ENCODE results near the gene RAB3IP. TPM values are rescaled to one million over a fixed set of nuclear protein-coding genes. Genes with fewer than 3 reads are reported as not detected.
"Not testable (repeated sequence)": the region's sequence is repeated elsewhere in the genome, so short reads cannot be mapped to it uniquely, and the experiment has no call there.

Gene RAB3IP
- total RNA-seq, 1 donor from 2014 or later: 19.9 TPM

- no peak for DNase-seq
Measured at GRCh38 chr12:69836015-69836414, 97.4 kb downstream of the RAB3IP start.

- DNase-seq: peak; percentile 16
Measured at GRCh38 chr12:69837191-69837590, 98.5 kb downstream of the RAB3IP start.

GRCh38 chr12:69837657-69838415, 99.2 kb downstream of the RAB3IP start:
- DNase-seq: peak; percentile 56

- peak; percentile 34 for DNase-seq
Measured at GRCh38 chr12:69840727-69841126, 102.1 kb downstream of the RAB3IP start.

GRCh38 chr12:69843608-69844007, 104.9 kb downstream of the RAB3IP start:
- DNase-seq: no peak

GRCh38 chr12:69844416-69844815, 105.8 kb downstream of the RAB3IP start:
- no peak for DNase-seq

- no peak for DNase-seq
Measured at GRCh38 chr12:69844836-69845235, 106.2 kb downstream of the RAB3IP start.

- DNase-seq: no peak
Measured at GRCh38 chr12:69846976-69847375, 108.3 kb downstream of the RAB3IP start.

- no peak for DNase-seq
Measured at GRCh38 chr12:69851976-69852375, 113.3 kb downstream of the RAB3IP start.

GRCh38 chr12:69853176-69853961, 114.7 kb downstream of the RAB3IP start:
- DNase-seq: not testable (repeated sequence)

- DNase-seq: no peak
Measured at GRCh38 chr12:69866698-69867097, 128.0 kb downstream of the RAB3IP start.

- DNase-seq: no peak
Measured at GRCh38 chr12:69868695-69869094, 130.0 kb downstream of the RAB3IP start.

- DNase-seq: no peak
Measured at GRCh38 chr12:69872804-69873203, 134.1 kb downstream of the RAB3IP start.

Other genes starting within 250 kb of the RAB3IP start
- gene CCT2, start 153.4 kb upstream of the RAB3IP start, total RNA-seq: 223 and 259 TPM in 2 replicates
- not detected in 2 replicates for gene LRRC10, start 128.0 kb upstream of the RAB3IP start, total RNA-seq
- gene BEST3, start 39.6 kb upstream of the RAB3IP start, total RNA-seq: 0.09 and 0.17 TPM in 2 replicates
- gene MYRFL, start 86.4 kb downstream of the RAB3IP start, total RNA-seq: under 0.01 and 0.09 TPM in 2 replicates

Data from dermis blood vessel endothelial cell (primary cell).